Mesothelial cell of epicardium (in vitro differentiated cells): ENCODE data around the gene NOS1AP. TPM values are rescaled to one million over a fixed set of nuclear protein-coding genes. Genes with fewer than 3 reads are reported as not detected.

ENCODE experiments used
- DNase-seq, 2 experiments: peaks; one replicate each; pipeline ENCODE4 v3.0.0; 2021; ENCODE audit warnings: low spot score in 2 of 2; ENCODE audit not compliant: unreplicated experiment in 2 of 2
- H3K27ac Mint-ChIP-seq: 2 replicates; pipeline ENCODE4 v1.8.0; 2021; ENCODE audit warnings: mixed read lengths
- H3K27me3 Mint-ChIP-seq: 2 replicates; pipeline ENCODE4 v1.8.0; 2021; ENCODE audit warnings: low read depth, mixed read lengths
- H3K36me3 Mint-ChIP-seq: 2 replicates; pipeline ENCODE4 v1.8.0; 2021; ENCODE audit warnings: mixed read lengths
- H3K4me1 Mint-ChIP-seq: 2 replicates; pipeline ENCODE4 v1.8.0; 2021; ENCODE audit warnings: mixed read lengths
- H3K4me3 Mint-ChIP-seq: 2 replicates; pipeline ENCODE4 v1.8.0; 2021; ENCODE audit warnings: mild to moderate bottlenecking, moderate library complexity, mixed read lengths
- H3K9me3 Mint-ChIP-seq: 2 replicates; pipeline ENCODE4 v1.8.0; 2021; ENCODE audit warnings: mixed read lengths
- CTCF ChIP-seq: fragments of 200-600 bp; sonication (generic); IDR thresholded peaks from one replicate; pipeline ENCODE4 v1.5.0; 2021; ENCODE audit warnings: antibody characterized with exemption; ENCODE audit not compliant: unreplicated experiment
- total RNA-seq: library from RNA; stranded (reverse); gene quantifications from 3 replicates; pipeline ENCODE4 v1.2.1, GENCODE V29; 2021

Gene NOS1AP
- total RNA-seq, 1 donor from 2014 or later = 4.4 TPM

- H3K36me3 Mint-ChIP-seq = no peaks in the 10 kb centered on the region
- H3K4me3 Mint-ChIP-seq = no peak overlapping the region
- DNase-seq = no peak
- no peaks in the 10 kb centered on the region for H3K9me3 Mint-ChIP-seq
- H3K27me3 Mint-ChIP-seq = no peaks in the 10 kb centered on the region
- TF ChIP-seq CTCF = no peak
- H3K4me1 Mint-ChIP-seq = peaks cover 12% of the 10 kb centered on the region
- no peak overlapping the region for H3K27ac Mint-ChIP-seq
These were observed 254.9 kb downstream of the NOS1AP start for GRCh38 chr1:162324396-162324795.

GRCh38 chr1:162326559-162326958, 257.1 kb downstream of the NOS1AP start:
- no peak for DNase-seq
- no peak overlapping the region for H3K4me3 Mint-ChIP-seq
- no peaks in the 10 kb centered on the region for H3K36me3 Mint-ChIP-seq
- peaks cover 6% of the 10 kb centered on the region for H3K4me1 Mint-ChIP-seq
- no peak overlapping the region for H3K27ac Mint-ChIP-seq
- no peaks in the 10 kb centered on the region for H3K27me3 Mint-ChIP-seq
- H3K9me3 Mint-ChIP-seq = no peaks in the 10 kb centered on the region
- TF ChIP-seq CTCF = no peak

- Mint-ChIP-seq H3K4me3 (no peak overlapping the region), H3K4me1 (peaks cover 6% of the 10 kb centered on the region), H3K9me3 (no peaks in the 10 kb centered on the region), H3K36me3 (no peaks in the 10 kb centered on the region), H3K27ac (no peak overlapping the region), H3K27me3 (no peaks in the 10 kb centered on the region)
- TF ChIP-seq CTCF = no peak
- no peak for DNase-seq
These were observed 257.8 kb downstream of the NOS1AP start for GRCh38 chr1:162327144-162327787.

GRCh38 chr1:162327788-162328165, 258.3 kb downstream of the NOS1AP start:
- H3K36me3 Mint-ChIP-seq = no peaks in the 10 kb centered on the region
- H3K27ac Mint-ChIP-seq = no peak overlapping the region
- no peak for DNase-seq
- H3K27me3 Mint-ChIP-seq = no peaks in the 10 kb centered on the region
- no peaks in the 10 kb centered on the region for H3K9me3 Mint-ChIP-seq
- H3K4me1 Mint-ChIP-seq = peaks cover 6% of the 10 kb centered on the region
- H3K4me3 Mint-ChIP-seq = no peak overlapping the region
- no peak for TF ChIP-seq CTCF

- Mint-ChIP-seq H3K4me1 (peaks cover 6% of the 10 kb centered on the region), H3K9me3 (no peaks in the 10 kb centered on the region), H3K4me3 (no peak overlapping the region), H3K36me3 (no peaks in the 10 kb centered on the region), H3K27me3 (no peaks in the 10 kb centered on the region), H3K27ac (no peak overlapping the region)
- no peak for DNase-seq
- TF ChIP-seq CTCF = no peak
These were observed 259.0 kb downstream of the NOS1AP start for GRCh38 chr1:162328512-162328911.

GRCh38 chr1:162329826-162330225, 260.3 kb downstream of the NOS1AP start:
- no peak overlapping the region for H3K4me3 Mint-ChIP-seq
- H3K4me1 Mint-ChIP-seq = peaks cover 6% of the 10 kb centered on the region
- DNase-seq = no peak
- TF ChIP-seq CTCF = no peak
- H3K27ac Mint-ChIP-seq = no peak overlapping the region
- no peaks in the 10 kb centered on the region for H3K27me3 Mint-ChIP-seq
- H3K36me3 Mint-ChIP-seq = no peaks in the 10 kb centered on the region
- no peaks in the 10 kb centered on the region for H3K9me3 Mint-ChIP-seq
